WTC11 (cell line): ENCODE data around the gene FHOD3. TPM values are rescaled to one million over a fixed set of nuclear protein-coding genes. Genes with fewer than 3 reads are reported as not detected.

Source experiments
- ATAC-seq: fragments of 200-7000 bp; cut with Tn5 transposase; 2 replicates; pipeline ENCODE4 v1.10.0; 2021; ENCODE audit warnings: mild to moderate bottlenecking, moderate library complexity
- CTCF ChIA-PET: fragments of 300-600 bp; sonication (Branson Sonifier 250); formaldehyde crosslinking; loops from one replicate; lab custom pipeline; 2021; ENCODE audit warnings: antibody characterized with exemption; lab: Charles Lee
- POLR2A ChIA-PET: fragments of 350-600 bp; sonication (Branson Sonifier 250); formaldehyde crosslinking; loops from one replicate; lab custom pipeline; 2021; ENCODE audit warnings: antibody characterized with exemption; lab: Charles Lee
- DNase-seq: peaks from one replicate; pipeline ENCODE4 v3.0.0; 2021; ENCODE audit warnings: low spot score
- H3K27ac Mint-ChIP-seq: 2 replicates; pipeline ENCODE4 v1.8.0; 2021; ENCODE audit warnings: mixed read lengths
- H3K27me3 Mint-ChIP-seq: 2 replicates; pipeline ENCODE4 v1.8.0; 2021; ENCODE audit warnings: low read depth, mild to moderate bottlenecking, moderate library complexity, mixed read lengths
- H3K36me3 Mint-ChIP-seq: 2 replicates; pipeline ENCODE4 v1.8.0; 2021; ENCODE audit warnings: mixed read lengths
- H3K4me1 Mint-ChIP-seq: 2 replicates; pipeline ENCODE4 v1.8.0; 2022; ENCODE audit warnings: mixed read lengths
- H3K4me3 Mint-ChIP-seq: 2 replicates; pipeline ENCODE4 v1.8.0; 2021; ENCODE audit warnings: mild to moderate bottlenecking, moderate library complexity, mixed read lengths
- H3K9me3 Mint-ChIP-seq: 2 replicates; pipeline ENCODE4 v1.8.0; 2021; ENCODE audit warnings: mixed read lengths
- ATF1 ChIP-seq: sonication (generic); formaldehyde crosslinking; IDR thresholded peaks from 2 replicates; pipeline ENCODE4 v1.8.1; 2023; ENCODE audit warnings: mild to moderate bottlenecking, moderate library complexity, missing genetic modification reagents
- CBFB ChIP-seq: sonication (generic); formaldehyde crosslinking; IDR thresholded peaks from 2 replicates; pipeline ENCODE4 v1.8.1; 2022; ENCODE audit warnings: mild to moderate bottlenecking, low read depth, missing genetic modification reagents
- CREM ChIP-seq: sonication (generic); formaldehyde crosslinking; IDR thresholded peaks from 2 replicates; pipeline ENCODE4 v1.8.1; 2022; ENCODE audit warnings: mild to moderate bottlenecking, missing genetic modification reagents, moderate library complexity
- HMGXB4 ChIP-seq: sonication (generic); formaldehyde crosslinking; IDR thresholded peaks from 2 replicates; pipeline ENCODE4 v1.8.1; 2023; ENCODE audit warnings: mild to moderate bottlenecking, moderate library complexity, missing genetic modification reagents
- NFATC4 ChIP-seq: fragments of 250-450 bp; sonication (Bioruptor Pico); IDR thresholded peaks from 2 replicates; pipeline ENCODE4 v1.9.0; 2021; ENCODE audit warnings: mild to moderate bottlenecking
- RELA ChIP-seq: sonication (generic); formaldehyde crosslinking; IDR thresholded peaks from 2 replicates; pipeline ENCODE4 v1.8.1; 2022; ENCODE audit warnings: missing genetic modification reagents, mild to moderate bottlenecking, borderline replicate concordance
- SOX15 ChIP-seq: fragments of 250-450 bp; sonication (Bioruptor Pico); IDR thresholded peaks from 2 replicates; pipeline ENCODE4 v1.9.0; 2021; ENCODE audit warnings: mild to moderate bottlenecking
- TP53 ChIP-seq: sonication (generic); formaldehyde crosslinking; IDR thresholded peaks from 2 replicates; pipeline ENCODE4 v1.8.1; 2023; ENCODE audit warnings: mild to moderate bottlenecking, missing genetic modification reagents
- ZNF219 ChIP-seq: sonication (generic); formaldehyde crosslinking; IDR thresholded peaks from 2 replicates; pipeline ENCODE4 v1.8.0; 2023; ENCODE audit warnings: missing genetic modification reagents, mild to moderate bottlenecking, borderline replicate concordance
- ZNF317 ChIP-seq: sonication (generic); formaldehyde crosslinking; IDR thresholded peaks from 2 replicates; pipeline ENCODE4 v1.8.1; 2023; ENCODE audit warnings: low read depth, mild to moderate bottlenecking, moderate library complexity, missing genetic modification reagents, borderline replicate concordance
- ZNF423 ChIP-seq: fragments of 250-450 bp; sonication (Bioruptor Pico); IDR thresholded peaks from 2 replicates; pipeline ENCODE4 v2.1.2; 2022; ENCODE audit warnings: mild to moderate bottlenecking, moderate library complexity
- ZNF671 ChIP-seq: fragments of 250-450 bp; sonication (Bioruptor Pico); IDR thresholded peaks from 2 replicates; pipeline ENCODE4 v1.8.0; 2021; ENCODE audit warnings: mild to moderate bottlenecking
- total RNA-seq: library from RNA; stranded (reverse); gene quantifications from 3 replicates; pipeline ENCODE4 v1.2.3, GENCODE V29; 2021
- TF ChIP-seq, protein P1 (sequence below): sonication (generic); formaldehyde crosslinking; IDR thresholded peaks from 2 replicates; pipeline ENCODE4 v1.8.1; 2023; ENCODE audit warnings: mild to moderate bottlenecking, missing genetic modification reagents, borderline replicate concordance

The FHOD3 gene
- total RNA-seq, 1 experiment from 2014 or later, result 3.8 TPM

GRCh38 chr18:36513556-36513955 is 216.0 kb downstream of the FHOD3 start:
- Mint-ChIP-seq H3K4me1 (peaks cover 34% of the 10 kb centered on the region), H3K27me3 (no peaks in the 10 kb centered on the region), H3K4me3 (no peak overlapping the region), H3K27ac (no peak overlapping the region), H3K36me3 (no peaks in the 10 kb centered on the region)
- no peak for ATAC-seq
- POLR2A ChIA-PET, result no interaction called here
- CTCF ChIA-PET, result no interaction called here
- TF ChIP-seq ATF1 (CRISPR knock-in tag), result no peak
- TF ChIP-seq CREM (CRISPR knock-in tag), result no peak
- TF ChIP-seq, protein P1, sequence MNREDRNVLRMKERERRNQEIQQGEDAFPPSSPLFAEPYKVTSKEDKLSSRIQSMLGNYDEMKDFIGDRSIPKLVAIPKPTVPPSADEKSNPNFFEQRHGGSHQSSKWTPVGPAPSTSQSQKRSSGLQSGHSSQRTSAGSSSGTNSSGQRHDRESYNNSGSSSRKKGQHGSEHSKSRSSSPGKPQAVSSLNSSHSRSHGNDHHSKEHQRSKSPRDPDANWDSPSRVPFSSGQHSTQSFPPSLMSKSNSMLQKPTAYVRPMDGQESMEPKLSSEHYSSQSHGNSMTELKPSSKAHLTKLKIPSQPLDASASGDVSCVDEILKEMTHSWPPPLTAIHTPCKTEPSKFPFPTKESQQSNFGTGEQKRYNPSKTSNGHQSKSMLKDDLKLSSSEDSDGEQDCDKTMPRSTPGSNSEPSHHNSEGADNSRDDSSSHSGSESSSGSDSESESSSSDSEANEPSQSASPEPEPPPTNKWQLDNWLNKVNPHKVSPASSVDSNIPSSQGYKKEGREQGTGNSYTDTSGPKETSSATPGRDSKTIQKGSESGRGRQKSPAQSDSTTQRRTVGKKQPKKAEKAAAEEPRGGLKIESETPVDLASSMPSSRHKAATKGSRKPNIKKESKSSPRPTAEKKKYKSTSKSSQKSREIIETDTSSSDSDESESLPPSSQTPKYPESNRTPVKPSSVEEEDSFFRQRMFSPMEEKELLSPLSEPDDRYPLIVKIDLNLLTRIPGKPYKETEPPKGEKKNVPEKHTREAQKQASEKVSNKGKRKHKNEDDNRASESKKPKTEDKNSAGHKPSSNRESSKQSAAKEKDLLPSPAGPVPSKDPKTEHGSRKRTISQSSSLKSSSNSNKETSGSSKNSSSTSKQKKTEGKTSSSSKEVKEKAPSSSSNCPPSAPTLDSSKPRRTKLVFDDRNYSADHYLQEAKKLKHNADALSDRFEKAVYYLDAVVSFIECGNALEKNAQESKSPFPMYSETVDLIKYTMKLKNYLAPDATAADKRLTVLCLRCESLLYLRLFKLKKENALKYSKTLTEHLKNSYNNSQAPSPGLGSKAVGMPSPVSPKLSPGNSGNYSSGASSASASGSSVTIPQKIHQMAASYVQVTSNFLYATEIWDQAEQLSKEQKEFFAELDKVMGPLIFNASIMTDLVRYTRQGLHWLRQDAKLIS, result no peak
- TF ChIP-seq, all 79 proteins: peak for 0
- H3K9me3 Mint-ChIP-seq, result no peaks in the 10 kb centered on the region
- DNase-seq, result no peak

- peaks cover 34% of the 10 kb centered on the region for H3K4me1 Mint-ChIP-seq
- H3K27me3 Mint-ChIP-seq, result no peaks in the 10 kb centered on the region
- H3K4me3 Mint-ChIP-seq, result no peak overlapping the region
- ATAC-seq (peak; percentile 83), DNase-seq (peak; percentile 42)
- H3K9me3 Mint-ChIP-seq, result no peaks in the 10 kb centered on the region
- ChIA-PET POLR2A (no interaction called here), CTCF (interaction anchor here (0.7 to 2.0 kb wide), 3 partner anchors 100 to 173 kb away, joined by 3 to 5 read pairs (median 3); no protein-coding TSS in a partner anchor)
- H3K36me3 Mint-ChIP-seq, result no peaks in the 10 kb centered on the region
- TF ChIP-seq ZNF423 (CRISPR knock-in tag), result 0 out of 2 replicates have a peak, but pooled peaks have one; percentile 28
- TF ChIP-seq NFATC4 (CRISPR knock-in tag), result no peak
- H3K27ac Mint-ChIP-seq, result no peak overlapping the region
Measured at GRCh38 chr18:36514778-36515177, 217.3 kb downstream of the FHOD3 start.

DNA sequence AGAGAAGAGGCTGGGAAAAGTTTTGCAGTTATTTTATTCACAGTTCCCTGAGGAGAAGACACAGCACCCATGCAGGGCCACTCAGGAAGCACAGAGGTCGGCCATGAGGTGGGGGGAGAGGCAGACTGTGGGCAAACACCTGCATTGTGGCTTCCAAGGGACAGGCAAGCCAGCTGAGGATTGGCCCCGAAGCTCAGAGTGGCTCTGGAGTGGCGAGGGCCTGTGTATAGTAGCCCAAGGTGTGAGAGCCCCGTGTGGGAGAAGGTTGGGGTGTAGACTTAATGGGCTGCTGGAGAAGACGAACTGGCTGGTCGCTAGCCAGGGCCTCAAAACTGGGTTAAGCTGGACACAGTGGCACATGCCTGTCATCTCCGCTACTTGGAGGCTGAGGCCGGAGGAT is 218.7 kb downstream of the FHOD3 start:
- H3K27me3 Mint-ChIP-seq, result no peaks in the 10 kb centered on the region
- no peak for ATAC-seq
- DNase-seq, result no peak
- TF ChIP-seq HMGXB4 (CRISPR knock-in tag) (no peak), RELA (no peak), ZNF219 (CRISPR knock-in tag) (no peak), ZNF671 (CRISPR knock-in tag) (no peak), TP53 (no peak), ATF1 (CRISPR knock-in tag) (no peak), SOX15 (CRISPR knock-in tag) (no peak)
- POLR2A ChIA-PET, result no interaction called here
- H3K27ac Mint-ChIP-seq, result peak overlapping the region; percentile 35; the same call in 1 of the 2 replicates
- peaks cover 34% of the 10 kb centered on the region for H3K4me1 Mint-ChIP-seq
- CTCF ChIA-PET, result no interaction called here
- no peaks in the 10 kb centered on the region for H3K9me3 Mint-ChIP-seq
- H3K36me3 Mint-ChIP-seq, result no peaks in the 10 kb centered on the region
- no peak overlapping the region for H3K4me3 Mint-ChIP-seq

GRCh38 chr18:36516726-36517125 is 219.2 kb downstream of the FHOD3 start:
- peak overlapping the region; percentile 7; the same call in 1 of the 2 replicates for H3K27ac Mint-ChIP-seq
- 0 out of 2 replicates have a peak, but pooled peaks cover 4% of the 10 kb centered on the region for H3K9me3 Mint-ChIP-seq
- no peak overlapping the region for H3K4me3 Mint-ChIP-seq
- ChIA-PET CTCF (no interaction called here), POLR2A (no interaction called here)
- no peaks in the 10 kb centered on the region for H3K36me3 Mint-ChIP-seq
- DNase-seq (no peak), ATAC-seq (peak; percentile 50)
- H3K4me1 Mint-ChIP-seq, result peaks cover 34% of the 10 kb centered on the region
- no peaks in the 10 kb centered on the region for H3K27me3 Mint-ChIP-seq
- no peak for TF ChIP-seq ATF1 (CRISPR knock-in tag)
- TF ChIP-seq ZNF317 (CRISPR knock-in tag), result no peak
- no peak for TF ChIP-seq CBFB (CRISPR knock-in tag)
